ENCODE data around the gene CREB3L2.
"Not testable (repeated sequence)": the region's sequence is repeated elsewhere in the genome, so short reads cannot be mapped to it uniquely, and the experiment has no call there.

Gene CREB3L2

DNA sequence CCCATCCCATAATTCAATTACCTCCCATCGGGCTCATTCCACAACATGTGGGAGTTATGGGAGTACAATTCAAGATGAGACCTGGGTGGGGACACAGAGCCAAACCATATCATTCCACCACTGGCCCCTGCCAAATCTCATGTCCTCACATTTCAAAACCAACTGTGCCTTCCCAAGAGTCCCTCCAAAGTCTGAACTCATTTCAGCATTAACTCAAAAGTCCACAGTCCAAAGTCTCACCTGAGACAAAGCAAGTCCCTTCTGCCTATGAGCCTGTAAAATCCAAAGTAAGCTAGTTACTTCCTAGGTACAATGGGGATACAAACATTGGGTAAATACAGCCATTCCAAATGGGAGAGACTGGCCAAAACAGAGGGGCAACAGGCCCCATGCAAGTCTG lies 170.3 kb downstream of the CREB3L2 start:
- not testable (repeated sequence) for DNase-seq

DNA sequence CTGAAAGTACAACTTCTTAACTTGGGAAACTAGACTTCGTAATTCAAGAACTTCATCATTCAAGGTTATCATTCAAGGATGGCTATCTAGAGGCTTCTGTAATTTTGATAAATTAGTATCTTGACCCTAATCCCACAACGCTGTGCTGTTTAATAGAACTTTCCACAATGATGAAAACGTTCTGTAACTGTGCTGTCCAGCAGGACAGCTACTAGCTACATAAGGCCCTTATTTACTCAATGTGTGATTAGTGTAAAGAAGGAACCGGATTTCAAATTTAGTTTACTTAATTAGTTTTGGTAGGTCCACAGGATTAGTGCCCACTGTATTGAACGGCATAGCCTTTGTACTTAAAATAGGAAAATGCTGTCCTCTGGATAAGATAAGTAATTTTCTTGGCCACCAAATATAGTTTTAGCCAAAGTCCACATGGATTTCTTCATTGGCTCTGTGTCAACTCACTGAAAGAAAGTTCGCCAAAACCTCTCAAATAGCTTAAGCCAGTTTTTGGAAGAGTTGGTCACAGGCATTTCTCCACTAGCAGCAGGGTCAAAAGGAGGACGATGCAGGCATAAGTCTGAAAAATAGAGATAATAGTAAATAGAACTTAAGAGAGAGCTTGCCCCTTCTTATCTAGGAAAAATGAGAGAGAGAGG lies 172.4 kb downstream of the CREB3L2 start:
- no peak for DNase-seq

DNA sequence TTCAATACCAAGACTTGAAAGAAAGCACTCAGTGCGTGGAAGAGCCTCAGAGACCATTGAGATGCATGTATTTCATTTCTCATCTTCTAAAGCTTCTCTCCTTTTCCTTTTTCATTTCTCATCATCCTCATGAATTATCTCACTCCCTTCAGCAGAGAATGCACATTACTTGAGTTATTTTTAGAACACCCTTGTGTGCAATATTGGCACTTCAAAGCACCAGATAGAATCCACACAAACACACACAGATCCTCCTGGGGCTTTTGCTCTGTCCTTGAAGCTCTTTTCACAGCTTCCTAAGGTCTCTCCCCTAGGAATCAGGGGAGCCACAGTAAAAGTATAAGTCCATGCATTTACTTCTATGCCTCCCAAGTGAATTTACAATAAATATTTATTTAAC lies 173.4 kb downstream of the CREB3L2 start:
- DNase-seq = no peak

DNA sequence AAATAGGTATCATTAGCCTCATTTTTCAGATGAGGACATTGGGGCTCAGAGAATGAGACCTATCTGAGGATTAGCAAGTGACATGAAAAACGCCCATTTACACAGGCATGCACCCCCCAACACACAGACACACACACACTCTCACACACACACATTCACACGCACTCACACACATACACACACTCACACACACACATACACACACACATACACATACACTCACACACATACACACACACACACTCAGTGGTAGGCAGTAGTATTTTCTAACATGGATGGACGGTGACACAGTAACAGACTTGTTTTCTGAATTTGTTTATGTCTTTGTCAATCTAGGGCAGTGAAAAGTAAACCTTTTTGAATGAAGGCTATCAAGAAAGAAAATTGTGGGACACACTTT lies 176.4 kb downstream of the CREB3L2 start:
- no peak for DNase-seq

Measured in NCI-H446 (cell line).